IMR-90 (cell line): ENCODE results near the gene ZNF486. TPM values are rescaled to one million over a fixed set of nuclear protein-coding genes. Genes with fewer than 3 reads are reported as not detected.

Experiments used
- ATAC-seq: fragments of 200-7000 bp; cut with Tn5 transposase; 2 replicates; pipeline ENCODE4 v1.9.1; 2020; ENCODE audit warnings: low read depth, mild to moderate bottlenecking, moderate library complexity
- Bru-seq: library from RNA; stranded (reverse); fragments of 400-500 nt; gene quantifications from one replicate; lab custom pipeline; 2021; lab: Mats Ljungman, UMichigan
- BruChase-seq, 2 experiments: library from RNA; stranded (reverse); fragments of 400-500 nt; gene quantifications; one replicate each; lab custom pipeline; 2021; lab: Mats Ljungman, UMichigan
- BruUV-seq: library from RNA; stranded (reverse); fragments of 400-500 nt; replicated peaks from 2 replicates; lab custom pipeline; 2021; lab: Mats Ljungman, UMichigan
- CTCF ChIA-PET: fragments of 300-600 bp; formaldehyde crosslinking; extraction: SDS; loops from one replicate; lab custom pipeline; 2021; ENCODE audit warnings: antibody characterized with exemption; lab: Yijun Ruan, JAX
- POLR2A ChIA-PET: fragments of 300-600 bp; sonication (Branson Sonifier 250); formaldehyde crosslinking; loops from one replicate; lab custom pipeline; 2022; ENCODE audit warnings: antibody characterized with exemption; ENCODE audit not compliant: unreplicated experiment; lab: Charles Lee
- DNase-seq: peaks from one replicate; pipeline ENCODE4 v3.0.0; 2013
- H2AFZ ChIP-seq: replicated peaks from 2 replicates; pipeline ENCODE3; 2013; ENCODE audit warnings: low read length, mild to moderate bottlenecking; ENCODE audit not compliant: poor library complexity
- H2AK5ac ChIP-seq: 2 replicates; pipeline ENCODE4 v1.6.1; 2013; ENCODE audit warnings: low read depth, low read length, inconsistent platforms
- H2AK9ac ChIP-seq: replicated peaks from 2 replicates; pipeline ENCODE3; 2013; ENCODE audit warnings: mild to moderate bottlenecking, low read depth, low read length, moderate library complexity; ENCODE audit not compliant: poor library complexity
- H2BK120ac ChIP-seq: 2 replicates; pipeline ENCODE4 v1.6.1; 2013; ENCODE audit warnings: low read depth, low read length, inconsistent platforms
- H2BK15ac ChIP-seq: 3 replicates; pipeline ENCODE4 v1.6.1; 2013; ENCODE audit warnings: low read depth, low read length, inconsistent platforms
- H2BK20ac ChIP-seq: 2 replicates; pipeline ENCODE4 v1.6.1; 2013; ENCODE audit warnings: low read depth, mild to moderate bottlenecking, inconsistent platforms, low read length, moderate library complexity
- H2BK5ac ChIP-seq: 2 replicates; pipeline ENCODE4 v1.6.1; 2013; ENCODE audit warnings: mild to moderate bottlenecking, low read depth, low read length, inconsistent platforms; ENCODE audit not compliant: poor library complexity, severe bottlenecking
- H3K14ac ChIP-seq: replicated peaks from 2 replicates; pipeline ENCODE4 v1.6.1; 2013; ENCODE audit warnings: low read depth, low read length, inconsistent platforms
- H3K18ac ChIP-seq: 2 replicates; pipeline ENCODE4 v1.6.1; 2013; ENCODE audit warnings: low read depth, low read length, control low read depth
- H3K23ac ChIP-seq: 2 replicates; pipeline ENCODE4 v1.6.1; 2013; ENCODE audit warnings: low read depth, low read length, inconsistent platforms
- H3K27ac ChIP-seq: 2 replicates; pipeline ENCODE4 v1.5.1; 2013; ENCODE audit warnings: mild to moderate bottlenecking, control low read depth, low read length; ENCODE audit not compliant: insufficient read depth
- H3K27me3 ChIP-seq: 2 replicates; pipeline ENCODE4 v1.6.1; 2013; ENCODE audit warnings: low read length; ENCODE audit not compliant: control insufficient read depth, insufficient read depth
- H3K36me3 ChIP-seq: 2 replicates; pipeline ENCODE4 v1.6.1; 2013; ENCODE audit warnings: low read length, mixed read lengths; ENCODE audit not compliant: control insufficient read depth, insufficient read depth
- H3K4ac ChIP-seq: 2 replicates; pipeline ENCODE4 v1.6.1; 2013; ENCODE audit warnings: low read depth, low read length, inconsistent platforms
- H3K4me1 ChIP-seq: 2 replicates; pipeline ENCODE4 v1.6.1; 2013; ENCODE audit warnings: low read length, mixed read lengths; ENCODE audit not compliant: control insufficient read depth, insufficient read depth
- H3K4me2 ChIP-seq: 2 replicates; pipeline ENCODE4 v1.6.1; 2013; ENCODE audit warnings: low read depth, mild to moderate bottlenecking, control low read depth, low read length, moderate library complexity
- H3K4me3 ChIP-seq: 2 replicates; pipeline ENCODE4 v1.5.1; 2013; ENCODE audit warnings: low read depth, mild to moderate bottlenecking, control low read depth, low read length, moderate library complexity; ENCODE audit not compliant: insufficient read depth
- H3K56ac ChIP-seq: 2 replicates; pipeline ENCODE4 v1.6.1; 2013; ENCODE audit warnings: low read length, inconsistent platforms; ENCODE audit not compliant: insufficient read depth; ENCODE audit errors: extremely low read depth
- H3K79me1 ChIP-seq, 2 experiments: 2 replicates each; pipeline ENCODE4 v1.6.1; 2013; ENCODE audit warnings: low read length in 2 of 2, inconsistent platforms in 1 of 2, low read depth in 1 of 2
- H3K9ac ChIP-seq: 2 replicates; pipeline ENCODE4 v1.6.1; 2013; ENCODE audit warnings: low read depth, low read length, control low read depth
- H3K9me1 ChIP-seq: 2 replicates; pipeline ENCODE4 v1.6.1; 2013; ENCODE audit warnings: low read length, inconsistent platforms; ENCODE audit not compliant: insufficient read depth
- H3K9me3 ChIP-seq: 2 replicates; pipeline ENCODE4 v1.6.1; 2013; ENCODE audit warnings: low read length; ENCODE audit not compliant: control insufficient read depth, insufficient read depth
- H4K20me1 ChIP-seq: 2 replicates; pipeline ENCODE4 v1.6.1; 2013; ENCODE audit warnings: low read length, inconsistent platforms; ENCODE audit not compliant: insufficient read depth
- H4K5ac ChIP-seq: 2 replicates; pipeline ENCODE4 v1.6.1; 2013; ENCODE audit warnings: mild to moderate bottlenecking, low read depth, low read length, control low read depth
- H4K8ac ChIP-seq, 2 experiments: 2 replicates each; pipeline ENCODE4 v1.6.1; 2013; ENCODE audit warnings: low read depth in 2 of 2, low read length in 2 of 2, control low read depth in 1 of 2, inconsistent platforms in 1 of 2
- H4K91ac ChIP-seq: 2 replicates; pipeline ENCODE4 v1.6.1; 2013; ENCODE audit warnings: low read depth, low read length, inconsistent platforms; ENCODE audit not compliant: insufficient read depth
- BHLHE40 ChIP-seq: fragments of 150-350 bp; IDR thresholded peaks from 2 replicates; pipeline ENCODE4 v1.6.1; 2016; ENCODE audit warnings: mild to moderate bottlenecking, low read depth, low read length
- CEBPB ChIP-seq: IDR thresholded peaks from 2 replicates; pipeline ENCODE4 v1.6.1; 2012; ENCODE audit warnings: low read depth, low read length, improper control_type of control experiment
- CTCF ChIP-seq: conservative IDR thresholded peaks from 2 replicates; pipeline ENCODE4 v1.5.1; 2012; ENCODE audit warnings: mild to moderate bottlenecking, low read depth, low read length, improper control_type of control experiment
- MXI1 ChIP-seq: IDR thresholded peaks from 2 replicates; pipeline ENCODE4 v1.6.1; 2012; ENCODE audit warnings: low read depth, mild to moderate bottlenecking, low read length, moderate library complexity, borderline replicate concordance
- NFE2L2 ChIP-seq: fragments of 150-350 bp; IDR thresholded peaks from 2 replicates; pipeline ENCODE4 v1.6.1; 2016; ENCODE audit warnings: low read depth, mild to moderate bottlenecking, low read length
- POLR2A ChIP-seq: IDR thresholded peaks from 2 replicates; pipeline ENCODE4 v1.6.1; 2012; ENCODE audit warnings: mild to moderate bottlenecking, low read depth, low read length
- SMC3 ChIP-seq: fragments of 150-350 bp; IDR thresholded peaks from 2 replicates; pipeline ENCODE4 v1.6.1; 2016; ENCODE audit warnings: low read depth, mild to moderate bottlenecking, antibody characterized with exemption, low read length, moderate library complexity
- WGBS, 2 experiments: methylation state at CpG; one replicate each; pipeline versions ENCODE4 v1.1.5 to v1.1.7; 2013; ENCODE audit warnings: missing lambda C conversion rate in 2 of 2; ENCODE audit not compliant: insufficient read length in 1 of 2; ENCODE audit errors: extremely low coverage in 2 of 2; 5-methylcytosine and 5-hydroxymethylcytosine counted together
- dilution Hi-C: fragments of 300-500 bp; cut with HindIII; formaldehyde crosslinking; loops from one replicate; pipeline ENCODE4 v1.14.3; 2018; ENCODE audit warnings: low sequenced_read_pairs; ENCODE audit not compliant: unreplicated experiment
- in situ Hi-C: fragments of 300-500 bp; cut with MboI; formaldehyde crosslinking; loops from 3 replicates; pipeline ENCODE4 v1.14.3; 2019; ENCODE audit warnings: low sequenced_read_pairs, inconsistent platforms, mixed read lengths
- intact Hi-C: fragments of 100-400 bp; cut with micrococcal nuclease; formaldehyde crosslinking; loops from 2 replicates; pipeline ENCODE4 v1.10.0; 2022
- long read RNA-seq: library from polyadenylated mRNA; unstranded; transcript quantifications from one replicate; pipeline ENCODE4 v2.0.0, GENCODE V29; 2021; ENCODE audit not compliant: unreplicated experiment
- polyA plus RNA-seq, 3 experiments: library from polyadenylated mRNA; depleted of rRNA; stranded (reverse); fragments of >200 nt; gene quantifications; 2 replicates each; pipeline ENCODE4 v1.2.3, GENCODE V29; 2012; ENCODE audit warnings: low replicate concordance in 1 of 3
- total RNA-seq: library from RNA; depleted of rRNA; stranded (reverse); fragments of >200 nt; gene quantifications from 2 replicates; pipeline ENCODE4 v1.2.3, GENCODE V29; 2012; rRNA removed

The ZNF486 gene
- total RNA-seq (4.1 and 6.9 TPM in 2 replicates), polyA plus RNA-seq (2012; rRNA removed) (1.6 and 2.2 TPM in 2 replicates), Bru-seq, nascent RNA (percentile 66 among the genes with signal in this experiment), BruChase-seq, experiment 1, labeled RNA remaining after a 6-hour chase (percentile 57 among the genes with signal in this experiment), BruChase-seq, experiment 2, labeled RNA remaining after a 2-hour chase (percentile 52 among the genes with signal in this experiment)
- 0.49 and 1.6 TPM in 2 replicates for polyA plus RNA-seq (2012; cell fraction: cytosol; rRNA removed)
- polyA plus RNA-seq (2012; cell fraction: nucleus; rRNA removed; ENCODE audit: low replicate concordance) = 0.37 and 1.4 TPM in 2 replicates
- long read RNA-seq, partial matches to known transcripts = 0 of 3 reads
- long read RNA-seq, other reads (novel, unspliced or antisense) = 3 of 3 reads

GRCh38 chr19:20167020-20167644, at the start of gene ZNF486:
Gene ZNF486, plus strand, starts transcription at chr19:20167214. Its CDS starts 117 bp downstream, at chr19:20167331.
- in situ Hi-C loops = no loop called here
- H3K27me3 ChIP-seq = no peaks in the 10 kb centered on the region
- TSS peak; percentile 49 for BruUV-seq

More at GRCh38 chr19:20167020-20167644, at the start of gene ZNF486:
- H3K9ac ChIP-seq = peak within 1 kb of the TSS; percentile 64
- peak within 1 kb of the TSS; percentile 69; the same call in 1 of the 2 replicates for H3K14ac ChIP-seq
- no peaks in the 10 kb centered on the region for H4K20me1 ChIP-seq
- dilution Hi-C loops = no loop called here
- ChIA-PET CTCF (no interaction called here), POLR2A (no interaction called here)
- H3K23ac ChIP-seq = no peak within 1 kb of the TSS
- H3K79me1 ChIP-seq = peaks cover 0 to 9% of the 10 kb centered on the region in 2 experiments; a peak in 3 of 4 replicates
- H2AK9ac ChIP-seq = peak within 1 kb of the TSS; percentile 76
- H2BK120ac ChIP-seq = no peak within 1 kb of the TSS
- TF ChIP-seq CTCF (no peak), NFE2L2 (no peak), SMC3 (no peak), MXI1 (no peak), POLR2A (peak; percentile 75), BHLHE40 (no peak), CEBPB (peak; percentile 76)
- peak within 1 kb of the TSS; percentile 65 for H3K27ac ChIP-seq
- 1% methylated on average over 10 of the region's 25 CpGs; no CpG with 5 or more reads in 1 of the 2 experiments for WGBS, 2 experiments
- H3K4me2 ChIP-seq = peak within 1 kb of the TSS; percentile 12
- H3K18ac ChIP-seq = no peak within 1 kb of the TSS
- no peak within 1 kb of the TSS for H4K91ac ChIP-seq
- H3K36me3 ChIP-seq = peaks cover 14% of the 10 kb centered on the region
- H2BK15ac ChIP-seq = no peak within 1 kb of the TSS
- H3K4ac ChIP-seq = peak within 1 kb of the TSS; percentile 48; the same call in 1 of the 2 replicates
- H2AFZ ChIP-seq = peak within 1 kb of the TSS; percentile 97
- intact Hi-C loops = loop anchor here (1.0 kb wide), 1 partner anchor 115 kb away; no protein-coding TSS in a partner anchor
- peak within 1 kb of the TSS; percentile 61 for H2BK5ac ChIP-seq
- peak within 1 kb of the TSS; percentile 32; the same call in 1 of the 2 replicates for H3K56ac ChIP-seq
- H2AK5ac ChIP-seq = no peak within 1 kb of the TSS
- DNase-seq (peak; percentile 94), ATAC-seq (peak; percentile 99)
- no peaks in the 10 kb centered on the region for H3K9me1 ChIP-seq
- H2BK20ac ChIP-seq = no peak within 1 kb of the TSS
- H3K9me3 ChIP-seq = peaks cover 6% of the 10 kb centered on the region; the same call in 1 of the 2 replicates
- 0 out of 2 replicates have a peak, but pooled peaks cover 1% of the 10 kb centered on the region for H3K4me1 ChIP-seq
- H4K8ac ChIP-seq = peak within 1 kb of the TSS; percentile 27 to 67; a peak in 2 of 4 replicates
- peak within 1 kb of the TSS; percentile 58 for H3K4me3 ChIP-seq
- H4K5ac ChIP-seq = no peak within 1 kb of the TSS
